Activated T-cell treated with anti-CD3 and anti-CD28 coated beads for 24 hours (primary cell): ENCODE data around the gene EIF2D.
A peak's percentile ranks its signal among the peaks of the same experiment; 100 is the strongest.
"Not testable (repeated sequence)": the region's sequence is repeated elsewhere in the genome, so short reads cannot be mapped to it uniquely, and the experiment has no call there.

Experiments used
- DNase-seq: peaks from one replicate; pipeline ENCODE4 v3.0.0-alpha.2; 2020; ENCODE audit warnings: low read depth

The EIF2D gene

GRCh38 chr1:206635080-206635977 is 23.1 kb upstream of the EIF2D start, which contains the start of gene DYRK3:
TSS of gene DYRK3 (plus strand) at chr1:206635536. CDS start at chr1:206635704, 168 bp downstream.
- DNase-seq = peak; percentile 90

DNA sequence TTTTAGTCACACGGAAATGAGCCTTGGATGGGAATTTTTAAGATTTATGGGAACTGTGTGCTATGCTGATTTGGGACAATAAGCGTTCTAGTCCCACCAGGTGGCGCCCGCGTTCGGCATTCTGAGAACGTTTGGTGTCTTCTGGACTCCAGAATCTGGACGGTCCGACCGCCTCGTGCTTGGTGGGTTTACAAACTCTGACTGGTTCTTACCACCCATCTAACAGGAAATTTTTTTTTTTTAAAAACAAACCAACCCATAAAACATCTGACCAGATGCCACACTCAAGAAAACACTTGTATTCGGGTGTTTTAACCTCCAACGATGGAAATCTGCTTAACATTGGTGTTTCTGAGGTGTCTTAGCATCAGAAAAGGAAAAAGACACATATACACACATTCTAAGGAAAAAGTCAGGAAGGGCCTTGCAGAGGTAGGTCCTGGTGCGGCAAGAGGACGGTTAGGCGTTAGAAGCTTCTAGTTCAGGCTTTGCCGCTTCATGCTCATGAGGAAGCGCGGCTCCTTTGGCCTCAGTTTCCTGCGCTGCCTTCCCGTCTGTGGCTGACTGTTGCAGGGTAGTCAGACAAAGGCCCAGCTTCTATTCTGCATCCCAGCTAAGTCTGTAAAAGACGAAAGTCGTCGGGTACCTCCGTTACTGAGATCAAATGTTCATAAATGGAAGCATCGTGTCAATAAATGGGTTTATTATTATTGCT is 22.3 kb upstream of the EIF2D start:
- peak; percentile 51 for DNase-seq

- no peak for DNase-seq
Measured at GRCh38 chr1:206633708-206634121, 21.4 kb upstream of the EIF2D start.

- DNase-seq = peak; percentile 5
Measured at GRCh38 chr1:206631085-206631509, 18.8 kb upstream of the EIF2D start.

DNA sequence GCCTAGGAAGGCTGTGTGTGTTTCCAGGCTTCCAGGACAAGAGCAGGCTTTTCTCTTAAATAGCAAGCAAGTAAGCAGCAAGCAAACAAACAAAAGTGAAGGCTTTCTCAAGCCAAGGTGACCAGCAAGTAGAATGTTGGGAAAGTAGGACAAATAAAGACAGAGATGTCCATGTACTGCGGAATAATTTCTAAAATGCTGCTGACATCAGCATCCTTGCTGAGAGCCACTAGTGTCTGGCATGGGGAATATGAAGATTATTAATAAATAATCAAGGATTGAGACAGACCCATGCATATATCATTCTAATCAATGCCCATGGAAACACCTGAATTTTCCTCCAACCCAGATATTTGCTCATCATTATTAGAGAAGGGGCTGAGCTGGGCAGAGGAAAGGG is 16.7 kb upstream of the EIF2D start:
- no peak for DNase-seq

DNA sequence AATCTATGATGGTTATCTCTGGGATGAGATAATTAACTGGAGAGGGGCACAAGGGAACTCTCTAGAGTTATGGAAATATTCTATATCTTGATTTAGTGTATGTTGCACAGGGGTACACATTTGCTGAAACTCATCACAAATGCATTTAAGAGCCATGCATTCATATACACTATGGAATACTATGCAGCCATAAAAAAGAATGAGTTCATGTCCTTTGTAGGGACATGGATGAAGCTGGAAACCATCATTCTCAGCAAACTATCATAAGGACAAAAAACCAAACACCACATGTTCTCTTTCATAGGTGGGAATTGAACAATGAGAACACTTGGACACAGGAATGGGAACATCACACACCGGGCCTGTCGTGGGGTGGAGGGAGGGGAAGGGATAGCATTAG is 14.1 kb upstream of the EIF2D start:
- not testable (repeated sequence) for DNase-seq

DNA sequence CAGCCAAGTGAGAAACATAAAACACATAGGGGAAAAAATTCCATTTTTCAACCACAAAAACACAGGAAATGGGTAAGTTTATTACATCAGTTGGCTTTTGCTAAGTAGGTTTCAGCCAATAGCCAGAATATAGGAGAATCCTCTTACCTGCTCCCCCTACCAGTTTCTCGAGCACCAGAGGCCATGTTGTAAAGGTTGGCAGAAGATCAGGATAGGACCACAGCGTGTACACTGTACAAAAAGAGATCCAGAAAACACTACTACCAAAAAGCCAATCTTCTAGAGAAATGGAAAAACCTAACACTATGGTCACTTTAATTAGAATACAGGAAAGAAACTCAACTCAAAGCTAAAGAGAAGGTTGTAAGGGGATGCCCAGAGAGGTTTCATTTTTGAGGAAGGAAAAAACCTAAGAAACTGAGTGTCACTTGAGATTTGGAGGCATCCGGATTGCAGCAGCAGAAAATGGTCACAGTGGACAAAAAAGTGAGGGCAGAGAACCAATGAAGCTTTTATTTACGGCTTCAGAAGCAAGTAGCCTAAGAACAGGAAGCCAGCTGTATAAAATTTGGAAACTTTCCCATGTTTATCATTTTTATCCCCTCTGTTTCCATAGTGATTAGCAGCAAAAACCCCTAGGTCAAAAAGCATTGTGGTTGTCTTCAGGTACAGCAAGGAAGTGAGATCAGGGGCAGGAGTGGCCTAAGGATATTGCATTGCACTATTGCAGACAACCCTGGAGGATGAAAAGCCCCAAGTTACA is 2.9 kb downstream of the EIF2D start:
- no peak for DNase-seq

- peak; percentile 38 for DNase-seq
Measured at GRCh38 chr1:206608108-206608698, 4.1 kb downstream of the EIF2D start.

DNA sequence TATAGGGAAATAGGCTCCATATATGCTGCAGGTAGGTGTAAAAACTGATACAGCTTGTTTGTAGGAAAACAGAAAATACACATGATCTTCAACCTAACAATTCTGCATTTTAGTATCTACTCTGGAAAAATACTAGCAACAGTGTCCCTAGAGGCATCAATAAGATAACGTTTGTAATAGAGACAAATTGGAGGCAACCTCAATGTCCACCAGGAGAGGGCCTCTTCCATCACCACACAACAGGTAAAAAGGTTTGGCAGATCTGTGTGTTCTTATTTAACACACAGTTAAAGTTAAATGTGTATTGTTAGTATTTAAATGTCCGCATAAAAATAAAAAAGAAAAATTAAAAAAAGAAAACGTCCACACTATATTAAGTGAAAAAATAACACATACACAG is 5.4 kb downstream of the EIF2D start:
- no peak for DNase-seq

- no peak for DNase-seq
Measured at GRCh38 chr1:206604861-206605260, 7.4 kb downstream of the EIF2D start.

- DNase-seq = no peak
Measured at GRCh38 chr1:206600527-206600926, 11.7 kb downstream of the EIF2D start.

DNA sequence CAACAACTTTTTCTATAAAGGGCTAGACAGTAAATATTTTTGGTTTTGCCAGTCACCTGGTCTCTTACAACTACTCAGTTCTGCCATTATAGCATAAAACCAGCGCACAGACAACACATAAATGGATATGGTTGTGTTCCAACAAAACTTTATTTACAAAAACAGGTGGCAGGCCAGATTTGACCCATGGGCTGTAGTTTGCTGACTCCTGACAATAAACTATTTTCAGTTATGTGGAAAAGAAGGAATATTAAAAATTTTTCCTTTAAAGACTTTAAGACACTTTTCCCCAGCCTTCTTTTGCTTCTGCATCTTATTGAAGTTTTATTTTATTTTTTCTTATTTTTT is 16.0 kb downstream of the EIF2D start:
- no peak for DNase-seq

GRCh38 chr1:206595581-206596318 is 16.5 kb downstream of the EIF2D start:
- no peak for DNase-seq

DNA sequence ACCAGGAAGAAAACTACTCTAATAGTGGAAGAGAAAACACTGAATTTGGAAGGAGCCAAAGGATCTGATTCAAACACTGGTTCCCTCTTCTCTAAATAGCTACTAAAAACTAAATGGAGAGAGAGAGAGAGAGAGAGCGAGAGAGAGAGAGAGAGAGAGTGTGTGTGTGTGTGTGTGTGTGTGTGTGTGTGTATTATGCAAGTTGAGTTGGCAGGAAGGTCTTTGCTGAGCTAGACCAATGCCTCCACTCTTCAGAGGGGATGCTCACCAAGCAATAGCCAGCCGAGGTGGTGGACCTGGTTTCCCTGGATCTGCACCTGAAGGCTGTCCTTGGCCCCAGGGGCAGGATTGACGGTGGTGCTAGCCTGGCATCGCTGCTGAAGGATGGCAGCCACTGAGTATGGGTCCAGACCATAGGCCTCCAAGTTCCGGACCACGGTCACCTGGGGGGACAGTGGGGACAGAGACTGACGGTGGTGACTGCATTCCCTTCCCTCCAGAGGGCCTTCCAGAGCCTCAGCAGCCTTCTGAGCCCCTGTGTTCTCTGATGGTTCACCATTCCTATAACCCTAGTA is 18.8 kb downstream of the EIF2D start:
- no peak for DNase-seq

DNA sequence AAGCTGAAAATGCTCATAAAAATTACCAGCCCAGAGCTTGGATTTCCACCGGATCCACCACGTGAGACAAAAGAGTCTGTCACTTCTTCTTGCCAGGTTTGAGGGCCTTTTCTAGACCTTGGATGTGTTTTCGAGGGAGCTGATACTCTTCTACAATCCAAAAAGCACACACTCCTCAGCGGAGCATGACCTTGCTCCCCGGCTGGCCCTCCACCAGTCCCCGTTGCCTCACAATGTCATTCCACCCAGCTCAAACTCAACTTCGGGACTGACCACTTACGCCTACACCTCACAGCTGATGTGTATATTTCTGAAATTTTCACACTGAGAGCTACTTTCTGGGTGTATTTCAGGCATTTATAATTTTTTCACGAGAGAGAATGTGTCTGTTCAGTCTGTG is 20.6 kb downstream of the EIF2D start:
- no peak for DNase-seq

- no peak for DNase-seq
Measured at GRCh38 chr1:206591226-206591625, 21.0 kb downstream of the EIF2D start.

- peak; percentile 63 for DNase-seq
Measured at GRCh38 chr1:206590025-206590758, 22.1 kb downstream of the EIF2D start.

DNA sequence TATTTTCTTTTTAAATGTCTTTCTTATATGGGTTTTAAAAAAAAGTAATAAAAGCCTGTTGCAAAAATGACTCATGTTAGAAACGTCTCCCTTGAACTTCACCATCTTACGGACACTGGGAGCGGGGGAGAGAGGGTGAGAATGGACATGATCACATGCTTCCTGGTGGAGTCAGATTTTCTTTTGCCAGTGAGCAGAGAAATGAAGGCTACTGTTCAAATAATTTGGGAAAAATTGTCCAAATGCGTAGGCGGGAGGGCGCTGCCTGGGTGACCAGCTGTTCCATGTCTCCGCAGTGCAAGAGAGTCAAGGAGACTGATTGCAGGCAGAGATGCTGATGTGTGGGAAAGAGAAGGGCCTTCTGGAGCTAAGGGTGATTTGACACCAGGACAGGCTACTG is 23.1 kb downstream of the EIF2D start:
- DNase-seq = no peak

DNA sequence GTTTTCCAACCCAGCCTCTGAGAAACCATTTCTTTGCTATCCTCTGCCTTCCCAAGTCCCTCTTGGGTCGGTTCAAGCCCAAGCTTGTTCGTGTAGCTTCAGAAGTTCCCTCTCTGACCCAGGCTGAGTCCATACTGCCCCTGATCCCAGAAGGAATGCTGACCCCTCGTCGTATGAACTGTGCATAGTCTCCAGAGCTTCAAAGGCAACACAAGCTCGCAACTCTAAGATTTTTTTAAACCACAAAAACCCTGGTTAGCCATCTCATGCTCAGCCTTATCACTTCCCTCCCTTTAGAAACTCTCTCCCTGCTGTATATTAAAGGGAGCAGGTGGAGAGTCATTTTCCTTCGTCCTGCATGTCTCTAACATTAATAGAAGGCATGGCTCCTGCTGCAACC is 23.8 kb downstream of the EIF2D start:
- DNase-seq = no peak

DNA sequence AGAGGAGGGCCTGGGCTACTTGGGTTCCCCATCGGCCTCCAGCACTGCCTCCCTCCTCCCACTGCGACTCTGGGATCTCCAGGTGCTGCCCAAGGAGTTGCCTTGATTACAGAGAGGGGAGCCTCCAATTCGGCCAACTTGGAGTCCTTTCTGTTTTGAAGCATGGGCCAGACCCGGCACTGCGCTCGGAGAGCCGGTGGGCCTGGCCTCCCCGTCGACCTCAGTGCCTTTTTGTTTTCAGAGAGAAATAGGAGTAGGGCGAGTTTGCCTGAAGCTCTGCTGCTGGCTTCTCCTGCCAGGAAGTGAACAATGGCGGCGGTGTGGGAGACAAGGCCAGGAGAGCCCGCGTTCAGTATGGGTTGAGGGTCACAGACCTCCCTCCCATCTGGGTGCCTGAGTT is 24.4 kb downstream of the EIF2D start:
- no peak for DNase-seq
